GM20000 (cell line): ENCODE data around the gene SRD5A1.
"Not testable (repeated sequence)": the region's sequence is repeated elsewhere in the genome, so short reads cannot be mapped to it uniquely, and the experiment has no call there.

Source experiments
- DNase-seq: peaks from one replicate; pipeline ENCODE4 v3.0.0; 2012; ENCODE audit warnings: low spot score
- CTCF ChIP-seq: IDR thresholded peaks from 2 replicates; pipeline ENCODE4 v1.5.1; 2012; ENCODE audit warnings: mild to moderate bottlenecking, control low read depth; ENCODE audit errors: extremely low read depth, missing control alignments

SRD5A1 gene

GRCh38 chr5:6644794-6645241, 11.6 kb downstream of the SRD5A1 start:
- no peak for TF ChIP-seq CTCF
- no peak for DNase-seq

- not testable (repeated sequence) for DNase-seq
Observed at GRCh38 chr5:6645571-6646362, 12.5 kb downstream of the SRD5A1 start.

GRCh38 chr5:6649186-6649585, 15.9 kb downstream of the SRD5A1 start:
- TF ChIP-seq CTCF: no peak
- DNase-seq: no peak

- DNase-seq: no peak
- no peak for TF ChIP-seq CTCF
Observed at GRCh38 chr5:6649681-6650080, 16.4 kb downstream of the SRD5A1 start.

GRCh38 chr5:6652025-6652424, 18.8 kb downstream of the SRD5A1 start:
- TF ChIP-seq CTCF: no peak
- peak; percentile 33 for DNase-seq

GRCh38 chr5:6655432-6655831, 22.2 kb downstream of the SRD5A1 start:
- no peak for DNase-seq
- TF ChIP-seq CTCF: no peak

GRCh38 chr5:6656680-6657079, 23.4 kb downstream of the SRD5A1 start:
- TF ChIP-seq CTCF: no peak
- DNase-seq: no peak

- TF ChIP-seq CTCF: no peak
- peak; percentile 60 for DNase-seq
Observed at GRCh38 chr5:6659941-6660684, 26.9 kb downstream of the SRD5A1 start.
